ENCODE measurements around the gene SOCS6. TPM values are rescaled to one million over a fixed set of nuclear protein-coding genes. Genes with fewer than 3 reads are reported as not detected.
"Not testable (repeated sequence)": the region's sequence is repeated elsewhere in the genome, so short reads cannot be mapped to it uniquely, and the experiment has no call there.

Gene SOCS6
- total and polyA plus RNA-seq, 8 donors: 4.4 to 56.7 (median 14.0) TPM

GRCh38 chr18:70249118-70249517, 39.7 kb upstream of the SOCS6 start:
- Histone ChIP-seq H3K9me3 (no peaks in the 10 kb centered on the region), H3K36me3 (no peaks in the 10 kb centered on the region), H3K4me3 (no peak overlapping the region), H3K27me3 (no peaks in the 10 kb centered on the region), H3K27ac (no peak overlapping the region), H3K4me1 (peaks cover 0 to 13% (median 5%) of the 10 kb centered on the region in 4 donors)
- intact Hi-C loops (cut with DNase I; ENCODE audit: low total_unique reads): no loop called here
- DNase-seq: no peak
- TF ChIP-seq POLR2A (IDR thresholded peaks at IDR 0.05) (no peak), EP300 (IDR thresholded peaks at IDR 0.05) (no peak), POLR2AphosphoS5 (IDR thresholded peaks at IDR 0.05) (no peak), CTCF (IDR thresholded peaks at IDR 0.05) (no peak)
- WGBS, 5 donors: 81 to 94% (median 88%) methylated on average over 5 of the region's 5 CpGs

DNA sequence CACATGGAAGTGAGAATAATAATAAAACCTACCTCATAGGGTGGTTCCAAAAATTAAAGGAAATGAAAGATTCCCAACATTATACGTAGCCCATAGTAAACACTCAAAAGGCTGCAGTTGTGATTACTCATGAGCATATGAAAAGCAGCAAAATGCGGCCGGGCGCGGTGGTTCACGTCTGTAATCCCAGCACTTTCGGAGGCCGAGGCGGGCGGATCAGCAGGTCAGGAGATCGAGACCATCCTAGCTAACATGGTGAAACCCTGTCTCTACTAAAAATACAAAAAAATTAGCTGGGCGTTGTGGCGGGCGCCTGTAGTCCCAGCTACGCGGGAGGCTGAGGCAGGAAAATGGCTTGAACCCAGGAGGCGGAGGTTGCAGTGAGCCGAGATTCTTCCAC, 39.0 kb upstream of the SOCS6 start:
- H3K9me3 ChIP-seq; intact Hi-C loops (cut with DNase I; ENCODE audit: low total_unique reads); H3K36me3 ChIP-seq; DNase-seq; H3K27me3 ChIP-seq; H3K27ac ChIP-seq; H3K4me3 ChIP-seq: not testable (repeated sequence)
- WGBS, 5 donors: 95 to 98% (median 96%) methylated on average over 18 of the region's 18 CpGs
- H3K4me1 ChIP-seq: peaks cover 0 to 13% (median 5%) of the 10 kb centered on the region in 4 donors

GRCh38 chr18:70250781-70251180, 38.1 kb upstream of the SOCS6 start:
- TF ChIP-seq POLR2AphosphoS5 (IDR thresholded peaks at IDR 0.05): no peak
- no peak for TF ChIP-seq EP300 (IDR thresholded peaks at IDR 0.05)
- TF ChIP-seq POLR2A (IDR thresholded peaks at IDR 0.05): no peak
- no peak for TF ChIP-seq CTCF (IDR thresholded peaks at IDR 0.05)
- no peak overlapping the region for H3K27ac ChIP-seq
- 74 to 88% (median 82%) methylated on average over 12 of the region's 12 CpGs for WGBS, 5 donors
- DNase-seq: no peak
- intact Hi-C loops (cut with DNase I; ENCODE audit: low total_unique reads): no loop called here
- H3K27me3 ChIP-seq: no peaks in the 10 kb centered on the region
- H3K9me3 ChIP-seq: no peaks in the 10 kb centered on the region
- no peak overlapping the region for H3K4me3 ChIP-seq
- peaks cover 0 to 7% (median 1%) of the 10 kb centered on the region in 4 donors for H3K4me1 ChIP-seq
- H3K36me3 ChIP-seq: no peaks in the 10 kb centered on the region

- no peaks in the 10 kb centered on the region for H3K27me3 ChIP-seq
- TF ChIP-seq POLR2AphosphoS5 (IDR thresholded peaks at IDR 0.05): no peak
- no peak for TF ChIP-seq POLR2A (IDR thresholded peaks at IDR 0.05)
- no peak for TF ChIP-seq EP300 (IDR thresholded peaks at IDR 0.05)
- no peak for TF ChIP-seq CTCF (IDR thresholded peaks at IDR 0.05)
- DNase-seq: no peak
- H3K9me3 ChIP-seq: no peaks in the 10 kb centered on the region
- 69 to 86% (median 71%) methylated on average over 5 of the region's 5 CpGs for WGBS, 5 donors
- H3K27ac ChIP-seq: no peak overlapping the region
- H3K4me1 ChIP-seq: no peaks in the 10 kb centered on the region
- no peak overlapping the region for H3K4me3 ChIP-seq
- intact Hi-C loops (cut with DNase I; ENCODE audit: low total_unique reads): no loop called here
- H3K36me3 ChIP-seq: no peaks in the 10 kb centered on the region
Observed at GRCh38 chr18:70256184-70256583, 32.7 kb upstream of the SOCS6 start.

GRCh38 chr18:70256994-70257393, 31.9 kb upstream of the SOCS6 start:
- WGBS, 5 donors: 52 to 64% (median 55%) methylated on average over 4 of the region's 4 CpGs
- no peak for TF ChIP-seq EP300 (IDR thresholded peaks at IDR 0.05)
- no peaks in the 10 kb centered on the region for H3K36me3 ChIP-seq
- intact Hi-C loops (cut with DNase I; ENCODE audit: low total_unique reads): no loop called here
- no peak overlapping the region for H3K4me3 ChIP-seq
- no peak for DNase-seq
- H3K27me3 ChIP-seq: no peaks in the 10 kb centered on the region
- H3K4me1 ChIP-seq: no peaks in the 10 kb centered on the region
- no peaks in the 10 kb centered on the region for H3K9me3 ChIP-seq
- no peak overlapping the region for H3K27ac ChIP-seq
